ENCODE measurements around the gene POLR2E. TPM values are rescaled to one million over a fixed set of nuclear protein-coding genes. Genes with fewer than 3 reads are reported as not detected.
A peak's percentile ranks its signal among the peaks of the same experiment; 100 is the strongest.

POLR2E gene
- total and polyA plus RNA-seq, 2 donors from 2014 or later = 158 to 189 TPM

DNA sequence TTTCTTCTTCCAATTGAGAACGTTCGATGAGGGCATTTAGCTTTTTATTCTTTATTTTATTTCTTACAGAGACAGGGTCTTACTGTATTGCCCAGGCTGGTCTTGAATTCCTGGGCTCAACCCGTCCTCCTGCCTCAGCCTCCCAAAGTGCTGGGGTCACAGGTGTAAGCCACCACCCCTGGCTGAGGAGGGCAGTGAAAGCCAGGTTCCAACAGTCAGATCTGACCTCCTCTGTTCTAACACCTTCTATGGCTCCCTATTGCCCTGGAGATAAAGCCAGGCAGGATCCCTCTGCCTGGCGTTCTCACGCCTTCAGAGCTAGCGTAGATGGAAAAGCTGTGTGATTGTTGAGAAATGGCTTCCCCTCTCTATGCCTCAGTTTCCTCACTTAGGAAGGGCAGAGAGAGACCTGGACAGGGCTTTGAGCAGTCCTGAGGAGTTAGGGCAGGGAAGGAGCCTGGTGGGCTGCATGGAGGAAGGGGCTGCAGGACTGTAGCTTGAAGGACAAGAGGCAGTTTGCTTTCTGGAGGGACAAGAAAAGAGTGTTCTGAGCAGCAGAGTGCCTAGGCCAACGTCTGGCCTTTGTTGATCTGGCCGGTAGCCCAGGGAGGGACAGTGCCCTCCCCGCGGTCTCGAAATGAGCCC is 22.7 kb downstream of the POLR2E start:
- no peak overlapping the region for H3K4me3 ChIP-seq (ENCODE audit: low read length in 3 of 3)
- no peaks in the 10 kb centered on the region for H3K9me3 ChIP-seq (ENCODE audit: control insufficient read depth in 2 of 3, insufficient read depth in 1 of 3, low read length in 3 of 3)
- intact Hi-C loops (cut with DNase I) = no loop called here
- TF ChIP-seq, protein P1, sequence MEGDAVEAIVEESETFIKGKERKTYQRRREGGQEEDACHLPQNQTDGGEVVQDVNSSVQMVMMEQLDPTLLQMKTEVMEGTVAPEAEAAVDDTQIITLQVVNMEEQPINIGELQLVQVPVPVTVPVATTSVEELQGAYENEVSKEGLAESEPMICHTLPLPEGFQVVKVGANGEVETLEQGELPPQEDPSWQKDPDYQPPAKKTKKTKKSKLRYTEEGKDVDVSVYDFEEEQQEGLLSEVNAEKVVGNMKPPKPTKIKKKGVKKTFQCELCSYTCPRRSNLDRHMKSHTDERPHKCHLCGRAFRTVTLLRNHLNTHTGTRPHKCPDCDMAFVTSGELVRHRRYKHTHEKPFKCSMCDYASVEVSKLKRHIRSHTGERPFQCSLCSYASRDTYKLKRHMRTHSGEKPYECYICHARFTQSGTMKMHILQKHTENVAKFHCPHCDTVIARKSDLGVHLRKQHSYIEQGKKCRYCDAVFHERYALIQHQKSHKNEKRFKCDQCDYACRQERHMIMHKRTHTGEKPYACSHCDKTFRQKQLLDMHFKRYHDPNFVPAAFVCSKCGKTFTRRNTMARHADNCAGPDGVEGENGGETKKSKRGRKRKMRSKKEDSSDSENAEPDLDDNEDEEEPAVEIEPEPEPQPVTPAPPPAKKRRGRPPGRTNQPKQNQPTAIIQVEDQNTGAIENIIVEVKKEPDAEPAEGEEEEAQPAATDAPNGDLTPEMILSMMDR (IDR thresholded peaks at IDR 0.05; ENCODE audit: borderline replicate concordance, extremely low read depth, insufficient read depth) = no peak
- no peaks in the 10 kb centered on the region for H3K36me3 ChIP-seq (ENCODE audit: control insufficient read depth in 2 of 3, insufficient read depth in 3 of 3, low read length in 3 of 3)
- no peak overlapping the region for H3K9ac ChIP-seq (ENCODE audit: low read length in 3 of 3)
- no peak overlapping the region for H3K27ac ChIP-seq (ENCODE audit: low read depth in 2 of 2, low read length in 2 of 2)
- peaks cover 20% of the 10 kb centered on the region for H3K27me3 ChIP-seq (ENCODE audit: control insufficient read depth, insufficient read depth, low read length)
- DNase-seq (no peak), FAIRE-seq (no peak)
- peaks cover 0 to 6% (median 0%) of the 10 kb centered on the region in 3 donors for H3K4me1 ChIP-seq (ENCODE audit: control insufficient read depth in 2 of 3, insufficient read depth in 2 of 3, low read depth in 1 of 3, low read length in 3 of 3)

GRCh38 chr19:1070931-1071791 is 24.0 kb downstream of the POLR2E start:
- peaks cover 0 to 11% (median 0%) of the 10 kb centered on the region in 3 donors for H3K4me1 ChIP-seq (ENCODE audit: control insufficient read depth in 2 of 3, insufficient read depth in 2 of 3, low read depth in 1 of 3, low read length in 3 of 3)
- peak in 2 of 5 donors; percentile 45 to 70 for DNase-seq
- H3K36me3 ChIP-seq (ENCODE audit: control insufficient read depth in 2 of 3, insufficient read depth in 3 of 3, low read length in 3 of 3) = no peaks in the 10 kb centered on the region
- no peak overlapping the region for H3K9ac ChIP-seq (ENCODE audit: low read length in 3 of 3)
- TF ChIP-seq, protein P1 (IDR thresholded peaks at IDR 0.05; ENCODE audit: borderline replicate concordance, extremely low read depth, insufficient read depth) = no peak
- H3K4me3 ChIP-seq (ENCODE audit: low read length in 3 of 3) = no peak overlapping the region
- intact Hi-C loops (cut with DNase I) = no loop called here
- H3K27me3 ChIP-seq (ENCODE audit: control insufficient read depth, insufficient read depth, low read length) = peaks cover 20% of the 10 kb centered on the region
- no peaks in the 10 kb centered on the region for H3K9me3 ChIP-seq (ENCODE audit: control insufficient read depth in 2 of 3, insufficient read depth in 1 of 3, low read length in 3 of 3)
- FAIRE-seq = no peak
- H3K27ac ChIP-seq (ENCODE audit: low read depth in 2 of 2, low read length in 2 of 2) = no peak overlapping the region

DNA sequence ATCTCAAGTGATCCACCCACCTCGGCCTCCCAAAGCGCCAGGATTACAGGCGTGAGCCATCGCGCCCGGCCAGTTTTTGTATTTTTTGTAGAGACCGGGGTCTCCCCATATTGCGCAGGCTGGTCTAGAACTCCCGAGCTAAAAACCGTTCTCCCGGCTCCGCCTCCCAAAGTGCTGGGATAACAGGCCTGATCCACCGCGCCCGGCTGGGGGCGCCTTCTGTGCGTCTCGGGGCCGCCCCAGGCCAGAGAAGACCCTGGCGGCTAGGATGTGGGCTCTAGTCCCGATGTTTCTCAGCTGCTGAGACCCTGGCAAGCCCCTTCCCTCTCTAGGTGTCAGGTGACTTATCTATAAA is 24.6 kb downstream of the POLR2E start:
- Histone ChIP-seq H3K9ac (ENCODE audit: low read length in 3 of 3) (no peak overlapping the region), H3K36me3 (ENCODE audit: control insufficient read depth in 2 of 3, insufficient read depth in 3 of 3, low read length in 3 of 3) (no peaks in the 10 kb centered on the region), H3K4me3 (ENCODE audit: low read length in 3 of 3) (no peak overlapping the region), H3K9me3 (ENCODE audit: control insufficient read depth in 2 of 3, insufficient read depth in 1 of 3, low read length in 3 of 3) (no peaks in the 10 kb centered on the region), H3K27me3 (ENCODE audit: control insufficient read depth, insufficient read depth, low read length) (peaks cover 20% of the 10 kb centered on the region), H3K27ac (ENCODE audit: low read depth in 2 of 2, low read length in 2 of 2) (no peak overlapping the region), H3K4me1 (ENCODE audit: control insufficient read depth in 2 of 3, insufficient read depth in 2 of 3, low read depth in 1 of 3, low read length in 3 of 3) (peaks cover 0 to 11% (median 0%) of the 10 kb centered on the region in 3 donors)
- TF ChIP-seq, protein P1 (IDR thresholded peaks at IDR 0.05; ENCODE audit: borderline replicate concordance, extremely low read depth, insufficient read depth) = no peak
- DNase-seq (no peak), FAIRE-seq (no peak)
- intact Hi-C loops (cut with DNase I) = no loop called here
